Vagina (tissue), 2 donors: Measurements from ENCODE around the gene NANOGP8.

Experiments
- POLR2A ChIP-seq, 2 donors: fragments of 450-650 bp; IDR thresholded peaks; one replicate each; pipeline ENCODE4 v1.6.1; 2017; ENCODE audit warnings: antibody characterized with exemption in 2 of 2, mild to moderate bottlenecking in 2 of 2, moderate library complexity in 2 of 2
- TF ChIP-seq, protein P1 (sequence below), 3 experiments: fragments of 450-650 bp in 2 of 3; fragments of 200-600 bp in 1 of 3; sonication (generic) in 1 of 3; IDR thresholded peaks; one replicate each; pipeline ENCODE4 v1.5.1; 2017 to 2019; ENCODE audit warnings: antibody characterized with exemption in 3 of 3, mild to moderate bottlenecking in 2 of 3, moderate library complexity in 2 of 3

DNA sequence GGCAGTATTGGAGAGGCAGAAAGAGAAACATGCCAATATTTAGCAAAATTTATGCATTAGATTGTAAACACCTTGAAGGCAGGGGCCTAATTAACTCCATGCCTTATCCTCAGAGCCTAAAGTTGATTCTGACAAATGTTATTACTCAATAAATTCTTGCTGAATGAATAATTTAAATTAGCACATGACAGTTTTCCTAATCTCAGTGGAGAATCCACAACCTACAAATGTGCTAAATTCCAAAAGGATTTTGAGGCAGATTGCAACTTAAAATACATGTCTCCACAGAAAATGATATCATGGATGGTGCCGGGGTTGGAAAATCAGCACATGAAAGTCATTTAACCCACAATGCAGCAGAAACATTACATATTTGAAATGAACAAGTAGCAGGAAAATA, 41.1 kb upstream of the NANOGP8 start:
- TF ChIP-seq, protein P1, sequence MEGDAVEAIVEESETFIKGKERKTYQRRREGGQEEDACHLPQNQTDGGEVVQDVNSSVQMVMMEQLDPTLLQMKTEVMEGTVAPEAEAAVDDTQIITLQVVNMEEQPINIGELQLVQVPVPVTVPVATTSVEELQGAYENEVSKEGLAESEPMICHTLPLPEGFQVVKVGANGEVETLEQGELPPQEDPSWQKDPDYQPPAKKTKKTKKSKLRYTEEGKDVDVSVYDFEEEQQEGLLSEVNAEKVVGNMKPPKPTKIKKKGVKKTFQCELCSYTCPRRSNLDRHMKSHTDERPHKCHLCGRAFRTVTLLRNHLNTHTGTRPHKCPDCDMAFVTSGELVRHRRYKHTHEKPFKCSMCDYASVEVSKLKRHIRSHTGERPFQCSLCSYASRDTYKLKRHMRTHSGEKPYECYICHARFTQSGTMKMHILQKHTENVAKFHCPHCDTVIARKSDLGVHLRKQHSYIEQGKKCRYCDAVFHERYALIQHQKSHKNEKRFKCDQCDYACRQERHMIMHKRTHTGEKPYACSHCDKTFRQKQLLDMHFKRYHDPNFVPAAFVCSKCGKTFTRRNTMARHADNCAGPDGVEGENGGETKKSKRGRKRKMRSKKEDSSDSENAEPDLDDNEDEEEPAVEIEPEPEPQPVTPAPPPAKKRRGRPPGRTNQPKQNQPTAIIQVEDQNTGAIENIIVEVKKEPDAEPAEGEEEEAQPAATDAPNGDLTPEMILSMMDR (IDR thresholded peaks at IDR 0.05): no peak
- no peak for TF ChIP-seq POLR2A (IDR thresholded peaks at IDR 0.05)
